ENCODE results near the gene FAM20C. TPM values are rescaled to one million over a fixed set of nuclear protein-coding genes. Genes with fewer than 3 reads are reported as not detected.
"Not testable (repeated sequence)": the region's sequence is repeated elsewhere in the genome, so short reads cannot be mapped to it uniquely, and the experiment has no call there.

Gene FAM20C
- total RNA-seq, 1 experiment from 2014 or later, result 62.6 TPM

DNA sequence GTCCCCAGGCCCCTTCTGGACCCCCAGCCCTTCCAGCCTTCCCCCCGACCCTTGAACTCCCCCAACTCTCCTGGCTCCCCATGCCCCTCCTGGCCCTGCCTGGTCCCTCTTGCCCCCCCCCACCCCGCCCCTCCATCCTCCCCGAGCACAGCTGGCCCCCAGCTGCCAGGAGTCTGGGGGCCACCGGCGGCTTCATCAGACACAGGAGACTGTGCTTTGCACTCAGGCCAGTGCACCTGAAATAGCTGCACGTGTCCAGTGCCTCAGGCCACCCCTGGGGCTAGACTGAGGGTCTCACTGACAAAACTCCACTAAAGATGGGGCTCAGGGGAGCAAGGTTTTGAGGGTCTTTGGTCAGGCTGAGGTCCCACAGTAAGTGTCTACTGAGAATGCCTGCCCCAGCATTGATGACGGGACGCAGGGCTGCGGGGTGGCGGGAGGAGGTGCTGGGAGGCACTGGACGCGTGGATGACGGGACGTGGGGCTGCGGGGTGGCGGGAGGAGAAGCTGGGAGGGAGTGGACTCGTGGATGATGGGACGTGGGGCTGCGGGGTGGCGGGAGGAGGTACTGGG, 104.1 kb downstream of the FAM20C start:
- no peak overlapping the region for H3T11ph ChIP-seq (ENCODE audit: low read length)
- H3K4me3 Mint-ChIP-seq, result no peak overlapping the region
- H4K91ac ChIP-seq (ENCODE audit: insufficient read length, low read depth, low read length), result no peak overlapping the region

DNA sequence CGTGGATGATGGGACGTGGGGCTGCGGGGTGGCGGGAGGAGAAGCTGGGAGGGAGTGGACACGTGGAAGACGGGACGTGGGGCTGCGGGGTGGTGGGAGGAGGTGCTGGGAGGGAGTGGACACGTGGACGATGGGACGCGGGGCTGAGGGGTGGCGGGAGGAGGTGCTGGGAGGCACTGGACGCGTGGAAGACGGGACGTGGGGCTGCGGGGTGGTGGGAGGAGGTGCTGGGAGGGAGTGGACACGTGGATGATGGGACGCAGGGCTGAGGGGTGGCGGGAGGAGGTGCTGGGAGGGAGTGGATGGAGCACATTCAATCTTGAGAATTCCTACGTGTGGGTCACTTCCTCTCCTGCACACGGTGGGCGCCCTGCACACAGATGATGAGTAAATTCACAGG, 104.8 kb downstream of the FAM20C start:
- not testable (repeated sequence) for H2BK5ac ChIP-seq (ENCODE audit: insufficient read length, low read length); H2BK20ac ChIP-seq (ENCODE audit: low read depth, low read length, poor library complexity, severe bottlenecking); H4K20me1 ChIP-seq (ENCODE audit: control insufficient read depth, insufficient read depth, insufficient read length); H3K27me3 ChIP-seq (ENCODE audit: insufficient read depth, low read length); H2BK120ac ChIP-seq (ENCODE audit: low read depth, low read length, poor library complexity, severe bottlenecking); H3K9ac ChIP-seq (ENCODE audit: extremely low read depth, insufficient read length, low read length); H3K4me1 ChIP-seq (ENCODE audit: insufficient read depth, low read length); H3K27ac ChIP-seq (ENCODE audit: insufficient read length, low read depth, low read length); H2BK12ac ChIP-seq (ENCODE audit: insufficient read length, low read depth, low read length); H4K91ac ChIP-seq (ENCODE audit: insufficient read length, low read depth, low read length); H3K18ac ChIP-seq (ENCODE audit: insufficient read length, low read depth, low read length); H4K8ac ChIP-seq (replicated peaks; ENCODE audit: insufficient read length, low read depth, low read length); H3K79me1 ChIP-seq (ENCODE audit: insufficient read depth, low read depth, low read length, poor library complexity, severe bottlenecking); H2AK5ac ChIP-seq (ENCODE audit: insufficient read length, low read length); H2AFZ ChIP-seq (ENCODE audit: low read length); H3K4ac ChIP-seq (ENCODE audit: low read depth, low read length); H3K9me3 Mint-ChIP-seq; H3K23me2 ChIP-seq (ENCODE audit: insufficient read length, low read depth, low read length, poor library complexity, severe bottlenecking); H4K5ac ChIP-seq (ENCODE audit: insufficient read length, low read depth, low read length); H2BK15ac ChIP-seq (ENCODE audit: low read depth, low read length); H3T11ph ChIP-seq (ENCODE audit: low read length); H3K79me2 ChIP-seq (ENCODE audit: insufficient read depth, low read length); H3K9me3 ChIP-seq (ENCODE audit: control insufficient read depth, low read depth, low read length); H3K4me1 Mint-ChIP-seq; H3K14ac ChIP-seq (ENCODE audit: insufficient read depth, low read length); H3K56ac ChIP-seq (ENCODE audit: insufficient read length, low read depth, low read length); H3K36me3 Mint-ChIP-seq (ENCODE audit: insufficient read depth in 1 of 3, low read depth in 3 of 3); H3K4me3 Mint-ChIP-seq; H3K23ac ChIP-seq (ENCODE audit: insufficient read length, low read depth, low read length); H3K4me2 ChIP-seq (ENCODE audit: insufficient read depth, insufficient read length, low read length); H3K27ac Mint-ChIP-seq
- H3K27me3 Mint-ChIP-seq (ENCODE audit: low read depth), result peaks cover 21% of the 10 kb centered on the region
- peak; percentile 23 for DNase-seq
- WGBS (ENCODE audit: extremely low coverage, insufficient read length, low lambda C conversion rate), result no CpG with 5 or more reads among the region's 24 CpGs

More for the DNA sequence above, 104.1 kb downstream of the FAM20C start:
- H2BK120ac ChIP-seq (ENCODE audit: low read depth, low read length, poor library complexity, severe bottlenecking), result no peak overlapping the region
- Mint-ChIP-seq H3K36me3 (ENCODE audit: insufficient read depth in 1 of 3, low read depth in 3 of 3) (no peaks in the 10 kb centered on the region), H3K9me3 (peaks cover under 1 to 5% of the 10 kb centered on the region in 2 experiments; a peak in 4 of 5 replicates), H3K27ac (no peak overlapping the region), H3K4me1 (peaks cover 0 to 5% of the 10 kb centered on the region in 2 experiments; a peak in 1 of 4 replicates), H3K27me3 (ENCODE audit: low read depth) (peaks cover 28% of the 10 kb centered on the region)
- H3K9me3 ChIP-seq (ENCODE audit: control insufficient read depth, low read depth, low read length), result no peaks in the 10 kb centered on the region
- H2BK5ac ChIP-seq (ENCODE audit: insufficient read length, low read length), result no peak overlapping the region
- H3K9ac ChIP-seq (ENCODE audit: extremely low read depth, insufficient read length, low read length), result no peak overlapping the region
- H4K8ac ChIP-seq (replicated peaks; ENCODE audit: insufficient read length, low read depth, low read length), result no peak overlapping the region
- H2AFZ ChIP-seq (ENCODE audit: low read length), result no peak overlapping the region
- no peak overlapping the region for H3K18ac ChIP-seq (ENCODE audit: insufficient read length, low read depth, low read length)
- no peaks in the 10 kb centered on the region for H3K23me2 ChIP-seq (ENCODE audit: insufficient read length, low read depth, low read length, poor library complexity, severe bottlenecking)
- TF ChIP-seq, protein P1, sequence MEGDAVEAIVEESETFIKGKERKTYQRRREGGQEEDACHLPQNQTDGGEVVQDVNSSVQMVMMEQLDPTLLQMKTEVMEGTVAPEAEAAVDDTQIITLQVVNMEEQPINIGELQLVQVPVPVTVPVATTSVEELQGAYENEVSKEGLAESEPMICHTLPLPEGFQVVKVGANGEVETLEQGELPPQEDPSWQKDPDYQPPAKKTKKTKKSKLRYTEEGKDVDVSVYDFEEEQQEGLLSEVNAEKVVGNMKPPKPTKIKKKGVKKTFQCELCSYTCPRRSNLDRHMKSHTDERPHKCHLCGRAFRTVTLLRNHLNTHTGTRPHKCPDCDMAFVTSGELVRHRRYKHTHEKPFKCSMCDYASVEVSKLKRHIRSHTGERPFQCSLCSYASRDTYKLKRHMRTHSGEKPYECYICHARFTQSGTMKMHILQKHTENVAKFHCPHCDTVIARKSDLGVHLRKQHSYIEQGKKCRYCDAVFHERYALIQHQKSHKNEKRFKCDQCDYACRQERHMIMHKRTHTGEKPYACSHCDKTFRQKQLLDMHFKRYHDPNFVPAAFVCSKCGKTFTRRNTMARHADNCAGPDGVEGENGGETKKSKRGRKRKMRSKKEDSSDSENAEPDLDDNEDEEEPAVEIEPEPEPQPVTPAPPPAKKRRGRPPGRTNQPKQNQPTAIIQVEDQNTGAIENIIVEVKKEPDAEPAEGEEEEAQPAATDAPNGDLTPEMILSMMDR (conservative IDR thresholded peaks at IDR 0.05), result no peak
- no peaks in the 10 kb centered on the region for H4K20me1 ChIP-seq (ENCODE audit: control insufficient read depth, insufficient read depth, insufficient read length)
- no peak overlapping the region for H2BK15ac ChIP-seq (ENCODE audit: low read depth, low read length)
- no peak overlapping the region for H3K14ac ChIP-seq (ENCODE audit: insufficient read depth, low read length)
- H3K23ac ChIP-seq (ENCODE audit: insufficient read length, low read depth, low read length), result no peak overlapping the region
- peaks cover 6% of the 10 kb centered on the region for H3K27me3 ChIP-seq (ENCODE audit: insufficient read depth, low read length)
- no peaks in the 10 kb centered on the region for H3K79me1 ChIP-seq (ENCODE audit: insufficient read depth, low read depth, low read length, poor library complexity, severe bottlenecking)
- no peak overlapping the region for H3K27ac ChIP-seq (ENCODE audit: insufficient read length, low read depth, low read length)
- no peak overlapping the region for H4K5ac ChIP-seq (ENCODE audit: insufficient read length, low read depth, low read length)
- H3K4ac ChIP-seq (ENCODE audit: low read depth, low read length), result no peak overlapping the region
- no peak overlapping the region for H2AK5ac ChIP-seq (ENCODE audit: insufficient read length, low read length)
- DNase-seq, result peak; percentile 10
- no peaks in the 10 kb centered on the region for H3K4me1 ChIP-seq (ENCODE audit: insufficient read depth, low read length)
- H2BK12ac ChIP-seq (ENCODE audit: insufficient read length, low read depth, low read length), result no peak overlapping the region
- no peaks in the 10 kb centered on the region for H3K79me2 ChIP-seq (ENCODE audit: insufficient read depth, low read length)
- H3K56ac ChIP-seq (ENCODE audit: insufficient read length, low read depth, low read length), result no peak overlapping the region
- H3K4me2 ChIP-seq (ENCODE audit: insufficient read depth, insufficient read length, low read length), result no peak overlapping the region
- no peak overlapping the region for H2BK20ac ChIP-seq (ENCODE audit: low read depth, low read length, poor library complexity, severe bottlenecking)
- WGBS (ENCODE audit: extremely low coverage, insufficient read length, low lambda C conversion rate), result no CpG with 5 or more reads among the region's 20 CpGs
